GM08714 (cell line): ENCODE measurements around the gene KNDC1.

ENCODE experiments used
- H3K4me3 ChIP-seq: fragments of 200-500 bp; sonication (Bioruptor generic); 2 replicates; pipeline ENCODE4 v1.5.1; 2014; ENCODE audit warnings: mild to moderate bottlenecking, low read length, inconsistent platforms
- ZNF274 ChIP-seq: IDR thresholded peaks from 2 replicates; pipeline ENCODE4 v1.6.1; 2012; ENCODE audit warnings: mild to moderate bottlenecking, low read depth, low read length

The KNDC1 gene

GRCh38 chr10:133274751-133275683 lies 115.0 kb downstream of the KNDC1 start:
- TF ChIP-seq ZNF274, result no peak
- H3K4me3 ChIP-seq, result peak overlapping the region; percentile 72; the same call in 1 of the 2 replicates

- TF ChIP-seq ZNF274, result no peak
- H3K4me3 ChIP-seq, result peak overlapping the region; percentile 72; the same call in 1 of the 2 replicates
These were observed 115.7 kb downstream of the KNDC1 start for GRCh38 chr10:133275684-133276092.
